ENCODE results near the gene DELE1.
"Not testable (repeated sequence)": the region's sequence is repeated elsewhere in the genome, so short reads cannot be mapped to it uniquely, and the experiment has no call there.

DELE1 gene

GRCh38 chr5:141883892-141884318, 39.8 kb upstream of the DELE1 start:
- no peak for DNase-seq (ENCODE audit: low read depth in 1 of 2, low spot score in 1 of 2)

DNA sequence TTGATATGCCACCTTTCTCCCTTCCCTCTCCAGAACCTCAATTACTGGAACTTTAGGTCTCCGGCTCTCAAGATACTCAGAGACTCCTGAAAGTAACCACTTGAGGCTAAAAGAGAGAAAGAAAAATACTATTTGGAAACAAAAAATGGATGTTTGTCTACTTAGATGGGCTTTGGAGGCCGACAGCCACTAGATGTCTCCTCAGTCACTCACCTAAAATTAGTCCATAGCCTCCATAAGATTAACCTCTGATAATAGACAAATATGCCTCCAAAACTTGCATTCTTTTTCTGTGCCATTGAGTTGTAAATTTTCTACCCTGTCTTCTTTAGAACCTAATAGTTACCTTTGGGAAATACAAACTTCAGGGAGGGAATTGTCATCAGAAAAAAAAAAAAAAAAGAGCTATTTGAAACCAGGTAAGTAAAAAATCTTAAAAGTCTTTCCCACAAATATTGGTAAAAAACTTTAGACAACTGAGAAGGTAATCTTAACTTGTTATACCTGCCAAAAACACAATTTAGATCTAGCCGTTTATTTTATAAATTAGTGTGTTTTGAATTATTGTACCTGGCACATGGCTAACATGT, 34.3 kb upstream of the DELE1 start:
- no peak for DNase-seq (ENCODE audit: low read depth in 1 of 2, low spot score in 1 of 2)

DNA sequence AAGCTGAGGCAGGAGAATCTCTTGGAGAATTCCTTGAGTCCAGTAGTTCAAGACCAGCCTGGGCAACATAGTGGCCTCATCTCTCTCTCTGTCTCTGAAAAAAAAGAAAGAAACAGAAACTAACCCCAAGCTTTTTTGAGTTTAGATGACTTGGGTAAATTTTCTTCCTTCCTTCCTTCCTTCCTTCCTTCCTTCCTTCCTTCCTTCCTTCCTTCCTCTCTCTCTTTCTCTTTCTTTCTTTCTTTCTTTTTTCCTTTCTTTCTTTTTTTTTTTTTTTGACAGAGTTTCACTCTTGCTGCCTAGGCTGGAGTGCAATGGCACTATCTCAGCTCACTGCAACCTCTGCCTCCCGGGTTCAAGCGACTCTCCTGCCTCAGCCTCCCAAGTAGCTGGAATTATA, 33.2 kb upstream of the DELE1 start:
- DNase-seq (ENCODE audit: low read depth in 1 of 2, low spot score in 1 of 2) = not testable (repeated sequence)

GRCh38 chr5:141897425-141897824, 26.2 kb upstream of the DELE1 start:
- DNase-seq (ENCODE audit: low read depth in 1 of 2, low spot score in 1 of 2) = no peak

DNA sequence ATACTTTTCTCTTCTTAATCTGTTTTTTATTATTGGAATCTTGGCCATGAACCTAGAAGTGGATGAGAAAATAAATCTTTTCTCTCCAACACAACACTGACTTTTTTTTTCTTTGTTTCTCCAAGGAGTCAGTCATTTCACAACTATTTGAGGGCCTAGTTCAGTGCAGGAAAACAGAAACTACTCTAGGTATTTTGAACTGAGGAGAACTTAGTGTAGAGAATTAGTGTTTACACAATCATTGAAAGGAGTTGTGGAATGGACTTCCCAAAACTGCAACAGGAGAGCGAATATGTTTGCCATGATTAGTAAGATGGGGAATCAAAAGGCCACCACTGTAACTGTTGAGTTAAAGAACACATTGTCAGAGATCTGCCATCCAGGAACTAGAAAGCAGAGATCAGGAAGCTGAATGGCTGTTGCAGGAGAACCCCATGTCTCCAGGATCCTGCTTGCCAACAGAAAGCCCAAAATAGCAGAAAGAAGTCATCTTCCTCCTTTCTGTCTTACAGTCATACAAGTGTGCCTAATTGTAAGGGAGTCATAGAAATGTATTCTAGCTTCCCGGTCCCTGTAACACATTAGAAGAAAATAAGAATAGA, 25.1 kb upstream of the DELE1 start:
- DNase-seq (ENCODE audit: low read depth in 1 of 2, low spot score in 1 of 2) = no peak

- DNase-seq (ENCODE audit: low read depth in 1 of 2, low spot score in 1 of 2) = no peak
Observed at GRCh38 chr5:141902015-141902814, 21.5 kb upstream of the DELE1 start.

- no peak for DNase-seq (ENCODE audit: low read depth in 1 of 2, low spot score in 1 of 2)
Observed at GRCh38 chr5:141903261-141903660, 20.4 kb upstream of the DELE1 start.

- no peak for DNase-seq (ENCODE audit: low read depth in 1 of 2, low spot score in 1 of 2)
Observed at GRCh38 chr5:141904551-141904950, 19.1 kb upstream of the DELE1 start.

- no peak for DNase-seq (ENCODE audit: low read depth in 1 of 2, low spot score in 1 of 2)
Observed at GRCh38 chr5:141906517-141906916, 17.2 kb upstream of the DELE1 start.

DNA sequence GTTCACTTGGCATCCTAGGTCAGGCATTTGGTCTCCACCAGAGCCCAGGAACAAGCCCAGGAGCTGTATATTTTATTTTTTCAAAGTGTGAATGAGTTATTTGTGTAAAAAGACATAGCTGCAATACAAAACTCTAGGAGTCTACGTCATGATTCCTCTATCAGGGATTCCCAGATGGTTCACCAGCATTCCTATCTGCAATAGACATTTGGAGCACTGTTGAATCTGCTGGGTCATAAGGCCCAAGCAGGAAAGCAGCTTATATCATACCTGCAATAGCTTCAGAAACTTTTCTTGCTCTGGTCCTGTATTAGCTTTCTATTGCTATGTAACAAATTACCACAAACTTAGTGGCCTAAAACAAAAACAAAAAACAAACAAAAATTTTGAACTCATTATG, 16.7 kb upstream of the DELE1 start:
- no peak for DNase-seq (ENCODE audit: low read depth in 1 of 2, low spot score in 1 of 2)

DNA sequence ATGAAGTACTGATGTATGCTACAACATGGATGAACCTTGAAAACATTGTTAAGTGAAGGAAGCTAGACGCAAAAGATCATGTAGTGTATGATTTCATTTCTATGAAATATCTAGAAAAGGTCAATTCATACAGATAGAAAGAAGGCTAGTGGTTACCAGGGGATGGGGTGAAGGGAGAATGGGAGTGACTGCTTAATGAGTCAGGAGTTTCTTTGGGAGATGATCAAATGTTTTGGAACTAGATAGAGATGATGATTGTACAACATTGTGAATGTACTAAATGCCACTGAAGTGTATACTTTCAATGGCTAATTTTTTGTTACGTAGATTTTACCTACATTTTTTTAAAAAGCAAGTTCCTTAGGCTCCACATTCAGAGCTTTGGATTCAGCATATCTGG, 14.9 kb upstream of the DELE1 start:
- DNase-seq (ENCODE audit: low read depth in 1 of 2, low spot score in 1 of 2) = no peak

- no peak for DNase-seq (ENCODE audit: low read depth in 1 of 2, low spot score in 1 of 2)
Observed at GRCh38 chr5:141909212-141909611, 14.5 kb upstream of the DELE1 start.

GRCh38 chr5:141910271-141910673, 13.4 kb upstream of the DELE1 start:
- DNase-seq (ENCODE audit: low read depth in 1 of 2, low spot score in 1 of 2) = no peak

DNA sequence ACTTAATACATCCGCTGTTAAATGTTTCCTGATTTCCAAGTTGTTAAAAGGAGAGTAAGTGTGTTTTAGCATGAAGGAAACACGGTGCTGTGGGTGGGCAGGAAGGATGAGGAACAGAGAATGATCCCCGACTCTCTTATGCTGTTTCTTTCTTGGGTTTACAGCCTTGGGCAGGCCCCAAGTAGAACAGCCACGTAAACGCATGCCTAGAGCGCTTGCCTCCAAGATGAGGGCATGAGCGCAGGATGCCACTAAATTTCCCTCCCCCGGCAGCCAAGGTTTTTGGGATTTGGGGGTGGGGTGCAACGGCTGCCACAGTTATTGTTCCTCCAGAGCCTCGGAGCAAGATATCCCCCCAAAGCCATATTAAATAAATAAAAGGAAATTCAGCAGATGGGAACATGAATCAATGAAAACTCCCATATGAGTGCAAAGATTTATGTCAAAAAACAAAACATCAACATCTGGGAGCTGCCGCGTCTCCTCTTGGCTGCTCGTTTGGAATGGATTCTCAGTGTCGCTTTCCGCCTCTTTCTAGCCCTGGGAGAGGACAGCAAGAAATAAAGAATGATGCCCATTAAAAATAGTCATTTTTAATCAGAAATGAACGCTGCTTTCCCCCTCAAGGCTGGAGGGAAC, 10.0 kb upstream of the DELE1 start:
- DNase-seq (ENCODE audit: low read depth in 1 of 2, low spot score in 1 of 2) = no peak

GRCh38 chr5:141914199-141914743, 9.4 kb upstream of the DELE1 start:
- peak in 1 of 2 donors; percentile 8 for DNase-seq (ENCODE audit: low read depth in 1 of 2, low spot score in 1 of 2)

DNA sequence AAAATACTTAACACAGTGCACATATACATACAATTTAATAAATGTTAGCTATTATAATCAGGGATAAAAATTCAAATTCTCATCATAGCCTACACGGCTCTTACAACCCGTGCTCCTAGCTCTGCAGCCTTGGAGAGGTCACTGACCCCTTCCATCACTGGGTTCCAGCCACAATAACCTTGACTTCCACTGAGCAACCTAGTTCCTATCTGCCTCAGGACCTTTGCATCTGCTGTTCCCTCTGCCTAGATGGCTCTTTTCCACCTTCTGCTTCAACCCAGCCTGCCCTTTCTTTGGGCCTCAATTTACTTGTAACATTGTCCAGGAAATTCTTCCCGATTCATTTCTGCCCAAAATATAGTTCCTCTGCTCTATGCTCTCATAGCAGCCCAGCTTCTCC, 8.9 kb upstream of the DELE1 start:
- no peak for DNase-seq (ENCODE audit: low read depth in 1 of 2, low spot score in 1 of 2)

DNA sequence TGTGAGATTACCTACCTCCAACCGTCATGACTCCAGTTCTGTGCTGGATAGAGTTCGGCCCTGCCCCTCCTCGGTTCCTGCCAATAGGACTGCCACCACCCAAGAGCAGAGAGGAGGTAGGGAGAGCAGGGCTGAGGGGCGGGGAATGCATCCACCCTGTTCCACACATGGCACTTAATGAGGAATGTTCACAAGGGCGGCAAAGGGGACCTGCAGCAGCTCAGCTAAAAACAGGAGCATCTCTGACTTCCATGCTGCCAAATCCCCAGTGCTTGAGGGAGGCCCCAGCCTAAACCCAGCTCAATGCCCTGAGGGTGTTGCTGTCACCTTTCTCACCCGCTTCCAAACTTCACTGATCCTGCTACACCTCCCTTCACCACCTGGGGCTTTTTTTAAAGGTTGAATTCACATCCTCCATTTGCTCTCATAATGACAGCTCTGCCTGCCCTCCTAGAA, 7.8 kb upstream of the DELE1 start:
- DNase-seq (ENCODE audit: low read depth in 1 of 2, low spot score in 1 of 2) = no peak

DNA sequence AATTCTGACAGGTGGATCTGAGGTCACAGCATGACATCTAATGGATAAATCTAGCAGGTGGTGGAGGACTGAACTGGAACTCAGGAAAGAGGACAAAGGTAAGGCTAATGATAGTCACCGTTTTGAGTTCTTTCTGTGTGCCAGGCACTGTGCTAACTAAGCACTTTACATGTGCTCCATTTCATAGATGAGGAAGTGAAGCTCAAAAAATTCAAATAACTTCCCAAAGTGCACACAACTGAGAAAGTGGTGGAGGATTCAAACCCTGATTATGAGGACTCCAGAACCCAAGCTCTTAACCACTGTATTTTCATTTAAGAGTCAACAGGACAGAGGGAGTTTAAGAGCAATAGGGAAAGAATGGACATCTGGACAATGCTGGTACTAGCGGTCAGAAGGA, 7.1 kb upstream of the DELE1 start:
- no peak for DNase-seq (ENCODE audit: low read depth in 1 of 2, low spot score in 1 of 2)

- no peak for DNase-seq (ENCODE audit: low read depth in 1 of 2, low spot score in 1 of 2)
Observed at GRCh38 chr5:141917760-141918159, 5.9 kb upstream of the DELE1 start.

GRCh38 chr5:141919218-141920119, 4.2 kb upstream of the DELE1 start:
- DNase-seq (ENCODE audit: low read depth in 1 of 2, low spot score in 1 of 2) = no peak

- no peak for DNase-seq (ENCODE audit: low read depth in 1 of 2, low spot score in 1 of 2)
Observed at GRCh38 chr5:141920771-141921170, 2.9 kb upstream of the DELE1 start.
